Measurements from ENCODE around the gene SOCS7. TPM values are rescaled to one million over a fixed set of nuclear protein-coding genes. Genes with fewer than 3 reads are reported as not detected.

Gene SOCS7
- total RNA-seq, 1 donor from 2014 or later: 14.0 TPM

GRCh38 chr17:38358586-38359513, 7.2 kb downstream of the SOCS7 start:
- no peaks in the 10 kb centered on the region for H3K9me3 Mint-ChIP-seq
- H3K4me1 Mint-ChIP-seq: peaks cover 14% of the 10 kb centered on the region
- TF ChIP-seq, protein P1, sequence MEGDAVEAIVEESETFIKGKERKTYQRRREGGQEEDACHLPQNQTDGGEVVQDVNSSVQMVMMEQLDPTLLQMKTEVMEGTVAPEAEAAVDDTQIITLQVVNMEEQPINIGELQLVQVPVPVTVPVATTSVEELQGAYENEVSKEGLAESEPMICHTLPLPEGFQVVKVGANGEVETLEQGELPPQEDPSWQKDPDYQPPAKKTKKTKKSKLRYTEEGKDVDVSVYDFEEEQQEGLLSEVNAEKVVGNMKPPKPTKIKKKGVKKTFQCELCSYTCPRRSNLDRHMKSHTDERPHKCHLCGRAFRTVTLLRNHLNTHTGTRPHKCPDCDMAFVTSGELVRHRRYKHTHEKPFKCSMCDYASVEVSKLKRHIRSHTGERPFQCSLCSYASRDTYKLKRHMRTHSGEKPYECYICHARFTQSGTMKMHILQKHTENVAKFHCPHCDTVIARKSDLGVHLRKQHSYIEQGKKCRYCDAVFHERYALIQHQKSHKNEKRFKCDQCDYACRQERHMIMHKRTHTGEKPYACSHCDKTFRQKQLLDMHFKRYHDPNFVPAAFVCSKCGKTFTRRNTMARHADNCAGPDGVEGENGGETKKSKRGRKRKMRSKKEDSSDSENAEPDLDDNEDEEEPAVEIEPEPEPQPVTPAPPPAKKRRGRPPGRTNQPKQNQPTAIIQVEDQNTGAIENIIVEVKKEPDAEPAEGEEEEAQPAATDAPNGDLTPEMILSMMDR (IDR thresholded peaks at IDR 0.05): no peak
- ATAC-seq (ENCODE audit: low read depth) (no peak), DNase-seq (no peak)
- ChIA-PET CTCF (interaction anchor here (1.8 kb wide), 1 partner anchor 9 kb away, joined by 10 read pairs; no protein-coding TSS in a partner anchor), POLR2A (no interaction called here)
- intact Hi-C loops (cut with micrococcal nuclease): no loop called here
- H3K4me3 Mint-ChIP-seq: no peak overlapping the region
- H3K36me3 Mint-ChIP-seq (ENCODE audit: low read depth): peaks cover 7% of the 10 kb centered on the region
- H3K27me3 Mint-ChIP-seq: no peaks in the 10 kb centered on the region
- no peak overlapping the region for H3K27ac Mint-ChIP-seq

DNA sequence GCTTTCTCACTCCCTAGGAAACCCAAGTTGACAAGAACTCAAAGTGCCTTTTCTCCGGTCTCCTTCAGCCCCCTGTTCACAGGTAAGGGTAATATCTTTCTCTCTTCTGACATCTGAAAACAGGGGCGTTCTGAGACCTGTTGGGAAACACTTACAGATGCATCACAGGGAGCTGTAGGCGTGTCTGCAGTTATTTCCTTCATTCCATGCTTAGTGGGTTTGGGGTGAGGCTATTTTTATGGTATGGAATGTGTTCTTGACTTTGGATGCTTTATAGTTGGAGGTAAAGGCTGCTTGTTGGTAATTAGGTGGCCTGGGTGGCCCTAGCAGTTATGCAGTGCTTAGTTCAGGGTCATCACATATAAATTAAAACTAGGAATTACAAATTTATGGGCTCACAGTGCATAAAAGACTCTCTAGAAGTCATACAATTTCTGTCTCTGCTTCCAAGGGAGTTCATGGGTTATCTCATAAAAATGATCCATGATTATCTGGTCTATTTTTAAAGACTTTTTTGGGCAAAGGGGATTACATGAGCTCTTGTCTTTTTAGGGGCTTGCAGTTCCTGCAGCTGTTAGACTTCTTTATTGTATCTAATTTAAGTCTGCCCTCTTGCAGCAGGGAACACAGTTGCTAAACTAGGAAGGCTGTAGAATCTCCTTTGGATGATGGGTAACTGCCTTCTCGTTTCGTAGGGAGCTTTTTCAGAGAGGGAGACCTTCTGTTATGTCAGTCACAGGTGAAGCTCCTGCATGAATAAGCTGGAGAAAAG, 10.2 kb downstream of the SOCS7 start:
- ATAC-seq (ENCODE audit: low read depth) (no peak), DNase-seq (no peak)
- H3K4me3 Mint-ChIP-seq: no peak overlapping the region
- no peak overlapping the region for H3K27ac Mint-ChIP-seq
- no peaks in the 10 kb centered on the region for H3K27me3 Mint-ChIP-seq
- TF ChIP-seq, protein P1 (IDR thresholded peaks at IDR 0.05): no peak
- peaks cover 20% of the 10 kb centered on the region for H3K36me3 Mint-ChIP-seq (ENCODE audit: low read depth)
- POLR2A ChIA-PET: interaction anchor here (0.6 kb wide), 1 partner anchor 497 kb away, joined by 3 read pairs; no protein-coding TSS in a partner anchor
- intact Hi-C loops (cut with micrococcal nuclease): no loop called here
- H3K9me3 Mint-ChIP-seq: no peaks in the 10 kb centered on the region
- CTCF ChIA-PET: interaction anchor here (1.1 kb wide), 1 partner anchor 13 kb away, joined by 3 read pairs; no protein-coding TSS in a partner anchor
- peaks cover 4% of the 10 kb centered on the region for H3K4me1 Mint-ChIP-seq

GRCh38 chr17:38363016-38363415, 11.4 kb downstream of the SOCS7 start:
- Mint-ChIP-seq H3K36me3 (ENCODE audit: low read depth) (peaks cover 25% of the 10 kb centered on the region), H3K9me3 (no peaks in the 10 kb centered on the region), H3K27ac (no peak overlapping the region), H3K27me3 (no peaks in the 10 kb centered on the region), H3K4me1 (no peaks in the 10 kb centered on the region), H3K4me3 (no peak overlapping the region)
- intact Hi-C loops (cut with micrococcal nuclease): no loop called here
- TF ChIP-seq, protein P1 (IDR thresholded peaks at IDR 0.05): no peak
- ATAC-seq (ENCODE audit: low read depth) (no peak), DNase-seq (no peak)
- ChIA-PET POLR2A (interaction anchor here (0.7 kb wide), 1 partner anchor 825 kb away, joined by 4 read pairs; no protein-coding TSS in a partner anchor), CTCF (interaction anchor here (1.1 kb wide), 1 partner anchor 14 kb away, joined by 3 read pairs; no protein-coding TSS in a partner anchor)

DNA sequence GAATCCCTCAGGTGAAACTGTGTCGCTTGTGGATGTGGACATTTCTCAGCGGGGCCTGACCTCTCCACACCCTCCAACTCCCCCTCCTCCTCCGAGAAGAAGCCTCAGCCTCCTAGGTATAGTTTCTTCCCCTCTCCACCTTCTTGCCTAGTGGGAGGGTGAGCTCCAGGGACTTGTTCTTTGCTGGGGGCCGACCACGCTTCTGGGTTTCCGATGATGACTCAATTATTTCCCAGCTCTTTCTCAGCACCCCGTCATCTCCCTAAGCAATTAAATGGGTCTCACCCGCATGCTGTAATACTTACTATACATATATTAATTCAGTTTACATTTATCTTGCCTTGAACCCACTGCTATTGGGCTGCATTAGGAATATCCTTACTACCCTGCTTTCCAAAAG, 13.1 kb downstream of the SOCS7 start:
- POLR2A ChIA-PET: no interaction called here
- ATAC-seq (ENCODE audit: low read depth) (no peak), DNase-seq (no peak)
- Mint-ChIP-seq H3K27me3 (no peaks in the 10 kb centered on the region), H3K27ac (no peak overlapping the region), H3K4me1 (no peaks in the 10 kb centered on the region), H3K36me3 (ENCODE audit: low read depth) (peaks cover 37% of the 10 kb centered on the region), H3K4me3 (no peak overlapping the region), H3K9me3 (no peaks in the 10 kb centered on the region)
- TF ChIP-seq, protein P1 (IDR thresholded peaks at IDR 0.05): no peak
- intact Hi-C loops (cut with micrococcal nuclease): no loop called here
- CTCF ChIA-PET: interaction anchor here (1.3 kb wide), 1 partner anchor 16 kb away, joined by 3 read pairs; no protein-coding TSS in a partner anchor
